Measurements from ENCODE around the gene EBF3. TPM values are rescaled to one million over a fixed set of nuclear protein-coding genes. Genes with fewer than 3 reads are reported as not detected.
"Not testable (repeated sequence)": the region's sequence is repeated elsewhere in the genome, so short reads cannot be mapped to it uniquely, and the experiment has no call there.

Gene EBF3
- total RNA-seq, 1 experiment from 2014 or later, result 0.24 TPM

GRCh38 chr10:129921801-129922597 is 42.1 kb downstream of the EBF3 start:
- no peak for DNase-seq (ENCODE audit: low spot score)
- in situ Hi-C loops (cut with HindIII; ENCODE audit: low sequenced_read_pairs), result no loop called here

- in situ Hi-C loops (cut with HindIII; ENCODE audit: low sequenced_read_pairs), result no loop called here
- DNase-seq (ENCODE audit: low spot score), result no peak
Observed at GRCh38 chr10:129921065-129921670, 42.9 kb downstream of the EBF3 start.

- in situ Hi-C loops (cut with HindIII; ENCODE audit: low sequenced_read_pairs); DNase-seq (ENCODE audit: low spot score): not testable (repeated sequence)
Observed at GRCh38 chr10:129920187-129920586, 43.9 kb downstream of the EBF3 start.

GRCh38 chr10:129919358-129919757 is 44.7 kb downstream of the EBF3 start:
- DNase-seq (ENCODE audit: low spot score), result no peak
- in situ Hi-C loops (cut with HindIII; ENCODE audit: low sequenced_read_pairs), result no loop called here

- no peak for DNase-seq (ENCODE audit: low spot score)
- in situ Hi-C loops (cut with HindIII; ENCODE audit: low sequenced_read_pairs), result no loop called here
Observed at GRCh38 chr10:129918836-129919235, 45.2 kb downstream of the EBF3 start.

GRCh38 chr10:129918401-129918800 is 45.7 kb downstream of the EBF3 start:
- no peak for DNase-seq (ENCODE audit: low spot score)
- in situ Hi-C loops (cut with HindIII; ENCODE audit: low sequenced_read_pairs), result no loop called here

- no peak for DNase-seq (ENCODE audit: low spot score)
- in situ Hi-C loops (cut with HindIII; ENCODE audit: low sequenced_read_pairs), result no loop called here
Observed at GRCh38 chr10:129917936-129918335, 46.1 kb downstream of the EBF3 start.

GRCh38 chr10:129916506-129916995 is 47.5 kb downstream of the EBF3 start:
- DNase-seq (ENCODE audit: low spot score), result no peak

GRCh38 chr10:129915526-129916378 is 48.3 kb downstream of the EBF3 start:
- no peak for DNase-seq (ENCODE audit: low spot score)
- in situ Hi-C loops (cut with HindIII; ENCODE audit: low sequenced_read_pairs), result no loop called here

More at GRCh38 chr10:129916506-129916995, 47.5 kb downstream of the EBF3 start:
- in situ Hi-C loops (cut with HindIII; ENCODE audit: low sequenced_read_pairs), result no loop called here

GRCh38 chr10:129914960-129915359 is 49.1 kb downstream of the EBF3 start:
- DNase-seq (ENCODE audit: low spot score), result no peak
- in situ Hi-C loops (cut with HindIII; ENCODE audit: low sequenced_read_pairs), result no loop called here

GRCh38 chr10:129914153-129914855 is 49.8 kb downstream of the EBF3 start:
- no peak for DNase-seq (ENCODE audit: low spot score)
- in situ Hi-C loops (cut with HindIII; ENCODE audit: low sequenced_read_pairs), result no loop called here

- no peak for DNase-seq (ENCODE audit: low spot score)
- in situ Hi-C loops (cut with HindIII; ENCODE audit: low sequenced_read_pairs), result no loop called here
Observed at GRCh38 chr10:129912986-129913695, 50.9 kb downstream of the EBF3 start.

GRCh38 chr10:129912166-129912917 is 51.7 kb downstream of the EBF3 start:
- DNase-seq (ENCODE audit: low spot score), result no peak
- in situ Hi-C loops (cut with HindIII; ENCODE audit: low sequenced_read_pairs), result no loop called here

- in situ Hi-C loops (cut with HindIII; ENCODE audit: low sequenced_read_pairs), result no loop called here
- DNase-seq (ENCODE audit: low spot score), result no peak
Observed at GRCh38 chr10:129911451-129912165, 52.5 kb downstream of the EBF3 start.

- in situ Hi-C loops (cut with HindIII; ENCODE audit: low sequenced_read_pairs), result no loop called here
- no peak for DNase-seq (ENCODE audit: low spot score)
Observed at GRCh38 chr10:129910861-129911260, 53.2 kb downstream of the EBF3 start.

GRCh38 chr10:129909531-129910256 is 54.4 kb downstream of the EBF3 start:
- no peak for DNase-seq (ENCODE audit: low spot score)
- in situ Hi-C loops (cut with HindIII; ENCODE audit: low sequenced_read_pairs), result no loop called here

GRCh38 chr10:129909080-129909479 is 55.0 kb downstream of the EBF3 start:
- DNase-seq (ENCODE audit: low spot score), result no peak

More at GRCh38 chr10:129909080-129909479, 55.0 kb downstream of the EBF3 start:
- in situ Hi-C loops (cut with HindIII; ENCODE audit: low sequenced_read_pairs), result no loop called here
